Measurements from ENCODE around the gene IDH2. TPM values are rescaled to one million over a fixed set of nuclear protein-coding genes. Genes with fewer than 3 reads are reported as not detected.

The IDH2 gene
- total and polyA plus RNA-seq, 2 of the 13 experiments (the other 11 are each of a cell fraction or from before 2014, with no cell fraction given) = 121 to 145 TPM

DNA sequence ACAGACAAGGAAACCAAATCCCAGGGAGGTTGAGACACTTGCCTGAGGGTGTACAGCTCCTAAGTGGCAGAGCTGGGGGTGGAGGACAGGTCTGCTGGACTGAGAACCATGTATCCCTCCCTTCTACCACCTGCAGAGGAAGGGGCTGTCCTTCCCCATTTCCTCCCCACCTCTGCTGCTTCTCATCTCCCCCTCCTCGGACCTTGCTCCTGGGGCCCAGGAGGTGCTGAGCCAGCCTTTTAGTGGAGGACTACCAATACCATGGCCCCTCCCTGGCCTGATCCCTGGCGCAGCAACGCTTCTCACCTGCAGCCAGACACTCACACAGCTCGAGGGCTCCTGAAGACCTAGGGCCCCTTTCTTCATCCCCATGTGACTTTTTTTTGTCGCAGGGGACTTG is 50.4 kb downstream of the IDH2 start (continued):
- TF ChIP-seq, protein P1, sequence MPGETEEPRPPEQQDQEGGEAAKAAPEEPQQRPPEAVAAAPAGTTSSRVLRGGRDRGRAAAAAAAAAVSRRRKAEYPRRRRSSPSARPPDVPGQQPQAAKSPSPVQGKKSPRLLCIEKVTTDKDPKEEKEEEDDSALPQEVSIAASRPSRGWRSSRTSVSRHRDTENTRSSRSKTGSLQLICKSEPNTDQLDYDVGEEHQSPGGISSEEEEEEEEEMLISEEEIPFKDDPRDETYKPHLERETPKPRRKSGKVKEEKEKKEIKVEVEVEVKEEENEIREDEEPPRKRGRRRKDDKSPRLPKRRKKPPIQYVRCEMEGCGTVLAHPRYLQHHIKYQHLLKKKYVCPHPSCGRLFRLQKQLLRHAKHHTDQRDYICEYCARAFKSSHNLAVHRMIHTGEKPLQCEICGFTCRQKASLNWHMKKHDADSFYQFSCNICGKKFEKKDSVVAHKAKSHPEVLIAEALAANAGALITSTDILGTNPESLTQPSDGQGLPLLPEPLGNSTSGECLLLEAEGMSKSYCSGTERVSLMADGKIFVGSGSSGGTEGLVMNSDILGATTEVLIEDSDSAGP (CRISPR knock-in tag; IDR thresholded peaks at IDR 0.05; ENCODE audit: borderline replicate concordance) = no peak
- TF ChIP-seq, protein P2, sequence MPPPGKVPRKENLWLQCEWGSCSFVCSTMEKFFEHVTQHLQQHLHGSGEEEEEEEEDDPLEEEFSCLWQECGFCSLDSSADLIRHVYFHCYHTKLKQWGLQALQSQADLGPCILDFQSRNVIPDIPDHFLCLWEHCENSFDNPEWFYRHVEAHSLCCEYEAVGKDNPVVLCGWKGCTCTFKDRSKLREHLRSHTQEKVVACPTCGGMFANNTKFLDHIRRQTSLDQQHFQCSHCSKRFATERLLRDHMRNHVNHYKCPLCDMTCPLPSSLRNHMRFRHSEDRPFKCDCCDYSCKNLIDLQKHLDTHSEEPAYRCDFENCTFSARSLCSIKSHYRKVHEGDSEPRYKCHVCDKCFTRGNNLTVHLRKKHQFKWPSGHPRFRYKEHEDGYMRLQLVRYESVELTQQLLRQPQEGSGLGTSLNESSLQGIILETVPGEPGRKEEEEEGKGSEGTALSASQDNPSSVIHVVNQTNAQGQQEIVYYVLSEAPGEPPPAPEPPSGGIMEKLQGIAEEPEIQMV (CRISPR knock-in tag; IDR thresholded peaks at IDR 0.05; ENCODE audit: low read depth) = no peak
- TF ChIP-seq NFE2L1 (CRISPR knock-in tag; IDR thresholded peaks at IDR 0.05; ENCODE audit: borderline replicate concordance) = no peak
- no peak for TF ChIP-seq ZNF3 (CRISPR knock-in tag; IDR thresholded peaks at IDR 0.05)

DNA sequence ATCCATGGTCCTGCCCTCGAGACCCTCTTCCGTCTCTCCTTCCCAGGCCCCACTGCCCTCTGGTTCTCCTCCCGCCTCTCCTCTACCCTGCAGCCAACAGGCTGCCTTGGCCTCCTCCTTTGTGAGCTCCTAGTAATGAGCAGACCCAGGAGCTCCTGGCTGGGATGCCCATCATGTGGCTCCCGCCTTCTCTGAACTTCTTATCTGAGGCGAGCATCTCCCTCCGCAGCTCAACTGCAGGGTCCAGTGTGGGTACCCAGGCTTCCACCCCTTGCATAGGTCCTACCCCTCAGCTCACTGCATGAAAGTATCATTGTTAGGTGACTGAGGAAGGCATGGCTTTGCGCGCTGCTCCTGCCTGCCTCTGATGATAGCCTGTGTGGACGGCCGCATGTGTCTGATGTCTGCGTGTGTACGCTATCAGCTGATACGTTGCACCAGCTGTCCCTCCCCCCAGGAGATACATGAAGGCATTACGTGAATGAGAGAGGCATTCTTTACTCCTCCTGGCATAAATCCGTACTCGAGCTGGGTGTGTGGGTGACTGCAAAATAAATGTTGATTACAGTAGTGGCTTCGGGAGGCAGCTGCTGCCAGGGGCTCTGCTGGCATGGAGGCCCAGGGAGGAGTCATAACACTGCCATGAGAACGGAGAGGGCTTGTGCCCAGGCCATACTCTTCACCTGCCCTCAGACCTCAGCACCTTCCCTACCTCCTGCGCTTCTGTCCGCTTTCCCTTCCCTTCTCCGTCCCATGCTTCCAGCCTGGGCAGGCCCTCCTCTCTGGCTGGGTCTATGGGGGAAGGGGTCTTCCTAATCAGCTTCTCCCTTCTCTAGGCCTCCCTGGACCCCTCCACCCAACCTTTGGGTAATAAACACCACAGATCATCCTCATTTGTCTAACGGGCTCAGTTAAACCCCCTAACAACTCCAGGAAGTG is 52.3 kb downstream of the IDH2 start:
- Histone ChIP-seq H3K79me2 (ENCODE audit: insufficient read depth, low read length) (peaks cover 4% of the 10 kb centered on the region), H3K27me3 (ENCODE audit: control insufficient read depth in 1 of 2, insufficient read depth in 2 of 2, low read length in 2 of 2) (no peaks in the 10 kb centered on the region), H3K4me3 (replicated peaks in 1 of 3; ENCODE audit: insufficient read depth in 1 of 3, low read depth in 2 of 3, low read length in 3 of 3) (no peak overlapping the region), H3K9me3 (ENCODE audit: low read length) (no peaks in the 10 kb centered on the region), H3K4me2 (ENCODE audit: low read depth, low read length) (no peak overlapping the region), H4K20me1 (ENCODE audit: insufficient read depth, low read length) (peaks cover 12% of the 10 kb centered on the region; the same call in 1 of the 2 replicates), H3K4me1 (ENCODE audit: insufficient read depth, low read length) (peaks cover 23% of the 10 kb centered on the region), H3K9ac (ENCODE audit: insufficient read depth, low read depth, low read length) (no peak overlapping the region), H3K36me3 (replicated peaks in 1 of 2; ENCODE audit: control insufficient read depth in 1 of 2, insufficient read depth in 2 of 2, low read length in 2 of 2) (peaks cover 0 to 2% of the 10 kb centered on the region in 2 experiments; a peak in 1 of 5 replicates), H3K27ac (ENCODE audit: extremely low read length, insufficient read depth, low read length) (no peak overlapping the region), H2AFZ (ENCODE audit: low read length) (no peak overlapping the region)
- no peak for FAIRE-seq
- BruUV-seq (replicated peaks) = no TSS peak
- no peak for ATAC-seq
- intact Hi-C loops (cut with micrococcal nuclease; ENCODE audit: unreplicated experiment) (no loop called here), in situ Hi-C loops (cut with HindIII; ENCODE audit: extremely low pct_ligation_motif_present, low pct_unique_long_range_greater_than_20kb) (loop anchor here (5.0 kb wide), 1 partner anchor 48 kb away; the partner anchor contains the start of gene ZNF710)
- DNase-seq (ENCODE audit: low spot score) = no peak
- WGBS (ENCODE audit: low lambda C conversion rate) = 98% methylated on average over 21 of the region's 22 CpGs
- ChIA-PET CTCF (ENCODE audit: low intra/inter-chr PET ratio, low total read pairs) (no interaction called here), POLR2A (no interaction called here)
- TF ChIP-seq MTF2 (CRISPR knock-in tag; IDR thresholded peaks at IDR 0.05; ENCODE audit: borderline replicate concordance) (no peak), ZSCAN21 (CRISPR knock-in tag; IDR thresholded peaks at IDR 0.05; ENCODE audit: borderline replicate concordance) (no peak), ZNF562 (CRISPR knock-in tag; IDR thresholded peaks at IDR 0.05; ENCODE audit: borderline replicate concordance) (no peak), ZNF432 (CRISPR knock-in tag; IDR thresholded peaks at IDR 0.05; ENCODE audit: borderline replicate concordance) (no peak), ZNF547 (CRISPR knock-in tag; IDR thresholded peaks at IDR 0.05) (no peak)
- TF ChIP-seq, protein P3, sequence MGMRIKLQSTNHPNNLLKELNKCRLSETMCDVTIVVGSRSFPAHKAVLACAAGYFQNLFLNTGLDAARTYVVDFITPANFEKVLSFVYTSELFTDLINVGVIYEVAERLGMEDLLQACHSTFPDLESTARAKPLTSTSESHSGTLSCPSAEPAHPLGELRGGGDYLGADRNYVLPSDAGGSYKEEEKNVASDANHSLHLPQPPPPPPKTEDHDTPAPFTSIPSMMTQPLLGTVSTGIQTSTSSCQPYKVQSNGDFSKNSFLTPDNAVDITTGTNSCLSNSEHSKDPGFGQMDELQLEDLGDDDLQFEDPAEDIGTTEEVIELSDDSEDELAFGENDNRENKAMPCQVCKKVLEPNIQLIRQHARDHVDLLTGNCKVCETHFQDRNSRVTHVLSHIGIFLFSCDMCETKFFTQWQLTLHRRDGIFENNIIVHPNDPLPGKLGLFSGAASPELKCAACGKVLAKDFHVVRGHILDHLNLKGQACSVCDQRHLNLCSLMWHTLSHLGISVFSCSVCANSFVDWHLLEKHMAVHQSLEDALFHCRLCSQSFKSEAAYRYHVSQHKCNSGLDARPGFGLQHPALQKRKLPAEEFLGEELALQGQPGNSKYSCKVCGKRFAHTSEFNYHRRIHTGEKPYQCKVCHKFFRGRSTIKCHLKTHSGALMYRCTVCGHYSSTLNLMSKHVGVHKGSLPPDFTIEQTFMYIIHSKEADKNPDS (CRISPR knock-in tag; IDR thresholded peaks at IDR 0.05) = no peak
- TF ChIP-seq, protein P4, sequence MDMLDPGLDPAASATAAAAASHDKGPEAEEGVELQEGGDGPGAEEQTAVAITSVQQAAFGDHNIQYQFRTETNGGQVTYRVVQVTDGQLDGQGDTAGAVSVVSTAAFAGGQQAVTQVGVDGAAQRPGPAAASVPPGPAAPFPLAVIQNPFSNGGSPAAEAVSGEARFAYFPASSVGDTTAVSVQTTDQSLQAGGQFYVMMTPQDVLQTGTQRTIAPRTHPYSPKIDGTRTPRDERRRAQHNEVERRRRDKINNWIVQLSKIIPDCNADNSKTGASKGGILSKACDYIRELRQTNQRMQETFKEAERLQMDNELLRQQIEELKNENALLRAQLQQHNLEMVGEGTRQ (IDR thresholded peaks at IDR 0.05; ENCODE audit: low read depth, low read length) = no peak
- TF ChIP-seq, protein P4 (CRISPR knock-in tag; IDR thresholded peaks at IDR 0.05; ENCODE audit: borderline replicate concordance) = no peak
- TF ChIP-seq, protein P5, sequence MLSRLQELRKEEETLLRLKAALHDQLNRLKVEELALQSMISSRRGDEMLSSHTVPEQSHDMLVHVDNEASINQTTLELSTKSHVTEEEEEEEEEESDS (CRISPR knock-in tag; IDR thresholded peaks at IDR 0.05; ENCODE audit: borderline replicate concordance) = no peak
